ENCODE results near the gene TARS1. TPM values are rescaled to one million over a fixed set of nuclear protein-coding genes. Genes with fewer than 3 reads are reported as not detected.

TARS1 gene
- total and polyA plus RNA-seq, 2 of the 8 experiments (the other 6 are each of a cell fraction or from before 2014, with no cell fraction given) = 94.4 to 445 TPM

DNA sequence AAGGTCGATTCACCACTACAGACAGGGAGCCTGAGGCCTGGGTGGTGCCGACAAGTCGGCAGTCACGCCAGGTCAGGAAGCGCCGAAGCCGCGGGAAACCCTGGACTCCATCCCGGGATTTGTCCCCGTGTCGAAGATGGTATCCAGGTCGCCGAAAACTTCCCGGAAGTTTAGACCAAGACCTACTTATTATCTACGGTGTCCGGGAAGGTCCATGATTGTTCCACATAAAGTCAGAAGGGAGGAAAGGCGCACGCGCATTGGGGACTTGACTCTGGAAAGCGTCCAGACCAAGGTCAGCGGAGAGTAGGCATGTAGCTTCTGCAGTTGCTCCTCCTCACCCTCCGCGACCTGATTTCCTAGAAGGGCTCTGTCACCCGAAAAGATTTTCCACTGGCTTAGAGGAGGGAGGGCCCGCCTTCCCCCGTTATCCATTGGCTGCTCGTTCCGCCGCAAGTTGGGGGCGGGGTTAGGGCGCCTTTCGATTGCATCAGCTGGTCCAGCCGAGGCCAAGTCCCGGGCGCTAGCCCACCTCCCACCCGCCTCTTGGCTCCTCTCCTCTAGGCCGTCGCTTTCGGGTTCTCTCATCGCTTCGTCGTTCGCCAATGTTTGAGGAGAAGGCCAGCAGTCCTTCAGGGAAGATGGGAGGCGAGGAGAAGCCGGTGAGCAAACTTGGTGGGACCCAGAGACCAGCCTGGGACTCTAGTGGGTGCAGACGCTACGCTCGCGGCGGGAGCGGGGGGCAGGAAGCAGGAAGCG lies at the start of gene TARS1 (continued):
- TF ChIP-seq HDAC2 (IDR thresholded peaks at IDR 0.05; ENCODE audit: borderline replicate concordance in 1 of 2, low read depth in 2 of 2, low read length in 2 of 2) (peak in 1 of 2 experiments; percentile 51; a peak in 1 of 4 replicates), BRCA1 (IDR thresholded peaks at IDR 0.05; ENCODE audit: low read depth, low read length) (no peak), SUZ12 (IDR thresholded peaks at IDR 0.05; ENCODE audit: low read length) (no peak), HDAC6 (IDR thresholded peaks at IDR 0.05; ENCODE audit: low read depth, low read length) (no peak), JUN (IDR thresholded peaks at IDR 0.05; ENCODE audit: low read depth, low read length) (no peak), EGR1 (IDR thresholded peaks at IDR 0.05; ENCODE audit: borderline replicate concordance, low read depth, low read length) (peak; percentile 30; the same call in 1 of the 2 replicates), RXRA (IDR thresholded peaks at IDR 0.05; ENCODE audit: insufficient read depth, low read depth, low read length) (no peak), TBP (IDR thresholded peaks at IDR 0.05; ENCODE audit: low read depth, low read length) (peak; percentile 81), PHF8 (conservative IDR thresholded peaks at IDR 0.05; ENCODE audit: low read depth, low read length) (peak; percentile 87)
- TF ChIP-seq, protein P1, sequence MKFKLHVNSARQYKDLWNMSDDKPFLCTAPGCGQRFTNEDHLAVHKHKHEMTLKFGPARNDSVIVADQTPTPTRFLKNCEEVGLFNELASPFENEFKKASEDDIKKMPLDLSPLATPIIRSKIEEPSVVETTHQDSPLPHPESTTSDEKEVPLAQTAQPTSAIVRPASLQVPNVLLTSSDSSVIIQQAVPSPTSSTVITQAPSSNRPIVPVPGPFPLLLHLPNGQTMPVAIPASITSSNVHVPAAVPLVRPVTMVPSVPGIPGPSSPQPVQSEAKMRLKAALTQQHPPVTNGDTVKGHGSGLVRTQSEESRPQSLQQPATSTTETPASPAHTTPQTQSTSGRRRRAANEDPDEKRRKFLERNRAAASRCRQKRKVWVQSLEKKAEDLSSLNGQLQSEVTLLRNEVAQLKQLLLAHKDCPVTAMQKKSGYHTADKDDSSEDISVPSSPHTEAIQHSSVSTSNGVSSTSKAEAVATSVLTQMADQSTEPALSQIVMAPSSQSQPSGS (IDR thresholded peaks at IDR 0.05; ENCODE audit: low read length) = peak; percentile 20; the same call in 1 of the 2 replicates
- TF ChIP-seq, protein P2, sequence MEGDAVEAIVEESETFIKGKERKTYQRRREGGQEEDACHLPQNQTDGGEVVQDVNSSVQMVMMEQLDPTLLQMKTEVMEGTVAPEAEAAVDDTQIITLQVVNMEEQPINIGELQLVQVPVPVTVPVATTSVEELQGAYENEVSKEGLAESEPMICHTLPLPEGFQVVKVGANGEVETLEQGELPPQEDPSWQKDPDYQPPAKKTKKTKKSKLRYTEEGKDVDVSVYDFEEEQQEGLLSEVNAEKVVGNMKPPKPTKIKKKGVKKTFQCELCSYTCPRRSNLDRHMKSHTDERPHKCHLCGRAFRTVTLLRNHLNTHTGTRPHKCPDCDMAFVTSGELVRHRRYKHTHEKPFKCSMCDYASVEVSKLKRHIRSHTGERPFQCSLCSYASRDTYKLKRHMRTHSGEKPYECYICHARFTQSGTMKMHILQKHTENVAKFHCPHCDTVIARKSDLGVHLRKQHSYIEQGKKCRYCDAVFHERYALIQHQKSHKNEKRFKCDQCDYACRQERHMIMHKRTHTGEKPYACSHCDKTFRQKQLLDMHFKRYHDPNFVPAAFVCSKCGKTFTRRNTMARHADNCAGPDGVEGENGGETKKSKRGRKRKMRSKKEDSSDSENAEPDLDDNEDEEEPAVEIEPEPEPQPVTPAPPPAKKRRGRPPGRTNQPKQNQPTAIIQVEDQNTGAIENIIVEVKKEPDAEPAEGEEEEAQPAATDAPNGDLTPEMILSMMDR (IDR thresholded peaks at IDR 0.05; ENCODE audit: control extremely low read depth in 1 of 3, insufficient read depth in 1 of 3, low read depth in 1 of 3, low read length in 3 of 3) = no peak
